GM21390 (cell line): ENCODE results near the gene SLC27A1.
A peak's percentile ranks its signal among the peaks of the same experiment; 100 is the strongest.
"Not testable (repeated sequence)": the region's sequence is repeated elsewhere in the genome, so short reads cannot be mapped to it uniquely, and the experiment has no call there.

ENCODE experiments used
- ATAC-seq: cut with Tn5 transposase; IDR thresholded peaks from one replicate; pipeline ENCODE4 v1.9.1; 2021; ENCODE audit not compliant: unreplicated experiment

Gene SLC27A1

DNA sequence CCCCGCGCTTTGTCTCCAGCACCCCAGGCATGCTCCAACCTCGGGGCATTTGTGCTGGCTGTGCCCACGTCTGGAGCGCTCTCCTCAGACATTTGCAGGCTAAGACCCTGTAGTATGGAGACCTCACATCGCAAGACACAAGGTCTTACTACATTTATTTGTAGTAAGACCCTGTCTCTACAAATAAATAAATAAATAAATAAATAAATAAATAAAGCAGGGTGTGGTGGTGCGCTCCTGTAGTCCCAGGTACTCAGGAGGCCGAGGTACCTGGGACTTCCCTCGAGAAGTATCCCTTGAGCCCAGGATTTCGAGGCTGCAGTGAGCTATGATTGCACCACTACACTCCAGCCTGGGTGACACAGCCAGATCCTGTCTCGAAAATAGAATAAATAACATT lies 14.2 kb upstream of the SLC27A1 start:
- ATAC-seq: no peak

DNA sequence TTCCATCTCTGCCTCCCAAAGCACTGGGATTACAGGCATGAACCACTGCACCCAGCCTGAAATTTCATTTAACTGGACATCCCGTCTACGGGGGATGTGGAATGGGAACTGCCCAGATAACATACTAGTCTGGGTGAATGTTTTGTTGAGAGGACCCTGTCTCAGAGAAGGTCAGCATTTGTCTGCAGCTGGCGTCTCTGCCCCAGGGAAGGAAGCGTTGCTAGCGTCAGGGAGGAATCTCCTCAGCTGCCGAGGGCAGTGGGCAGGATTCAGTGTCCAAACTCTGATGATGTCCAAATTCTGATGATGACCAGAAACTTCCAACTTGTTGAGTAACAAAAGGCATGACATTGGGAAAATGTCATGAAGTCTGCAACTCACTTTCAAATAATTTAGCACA lies 12.7 kb upstream of the SLC27A1 start:
- no peak for ATAC-seq

GRCh38 chr19:17458970-17459369 lies 11.4 kb upstream of the SLC27A1 start:
- no peak for ATAC-seq

GRCh38 chr19:17460372-17461230 lies 9.7 kb upstream of the SLC27A1 start, which contains the start of gene NXNL1:
Gene NXNL1 (minus strand): TSS chr19:17460926. CDS start chr19:17460869, 57 bp downstream.
- ATAC-seq: no peak

DNA sequence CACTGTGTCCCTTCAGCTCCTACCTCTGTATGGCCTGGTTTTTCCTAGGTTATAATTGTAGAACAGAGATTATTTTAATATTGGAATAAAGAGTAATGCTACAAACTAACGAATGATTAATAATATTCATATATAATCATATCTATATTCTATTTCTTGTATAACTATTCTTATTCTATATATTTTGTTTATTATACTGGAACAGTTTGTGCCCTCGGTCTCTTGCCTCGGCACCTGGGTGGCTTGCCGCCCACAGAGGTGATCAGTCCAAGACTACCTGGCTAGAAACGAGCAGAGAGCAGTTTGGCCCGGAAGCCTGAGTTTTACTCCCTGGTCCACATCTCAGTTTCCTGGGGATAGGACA lies 3.9 kb upstream of the SLC27A1 start:
- ATAC-seq: no peak

DNA sequence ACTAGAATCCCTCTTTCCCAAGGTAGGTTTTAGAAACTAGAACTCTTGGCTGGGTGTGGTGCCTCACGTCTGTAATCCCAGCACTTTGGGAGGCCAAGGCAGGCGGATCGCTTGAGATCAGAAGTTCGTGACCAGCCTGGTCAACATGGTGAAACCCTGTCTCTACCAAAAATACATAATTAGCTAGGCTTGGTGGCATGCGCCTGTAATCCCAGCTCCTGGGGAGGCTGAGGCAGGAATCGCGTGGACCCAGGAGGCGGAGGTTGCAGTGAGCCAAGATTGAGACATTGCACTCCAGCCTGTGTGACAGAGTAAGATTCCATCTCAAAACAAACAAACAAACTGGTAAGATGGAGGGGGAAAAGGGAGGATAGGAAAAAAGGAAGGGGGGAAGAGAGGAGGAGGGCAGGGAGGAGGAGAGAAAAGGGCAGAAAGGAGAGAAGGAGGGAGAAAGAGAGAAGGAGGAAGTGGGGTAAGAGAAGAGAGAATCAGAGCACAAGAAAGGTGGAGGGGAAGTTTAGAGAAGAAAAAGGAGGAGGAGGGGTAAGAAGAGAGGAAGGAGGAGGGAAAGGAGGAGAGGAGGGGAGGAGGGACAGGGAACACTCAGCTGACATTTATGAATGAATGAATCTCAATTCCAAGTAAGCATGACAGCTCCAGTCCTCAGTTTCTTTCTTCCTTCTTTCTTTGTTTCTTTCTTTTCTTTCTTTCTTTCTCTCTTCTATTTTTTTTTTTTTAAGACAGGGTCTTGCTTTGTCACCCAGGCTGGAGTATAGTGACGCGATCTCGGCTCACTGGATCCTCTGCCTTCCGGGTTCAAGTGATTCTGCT lies 2.6 kb upstream of the SLC27A1 start:
- ATAC-seq: no peak

GRCh38 chr19:17468302-17469091 lies 1.8 kb upstream of the SLC27A1 start:
- no peak for ATAC-seq

GRCh38 chr19:17469092-17469480 lies 1.2 kb upstream of the SLC27A1 start:
- ATAC-seq: no peak

DNA sequence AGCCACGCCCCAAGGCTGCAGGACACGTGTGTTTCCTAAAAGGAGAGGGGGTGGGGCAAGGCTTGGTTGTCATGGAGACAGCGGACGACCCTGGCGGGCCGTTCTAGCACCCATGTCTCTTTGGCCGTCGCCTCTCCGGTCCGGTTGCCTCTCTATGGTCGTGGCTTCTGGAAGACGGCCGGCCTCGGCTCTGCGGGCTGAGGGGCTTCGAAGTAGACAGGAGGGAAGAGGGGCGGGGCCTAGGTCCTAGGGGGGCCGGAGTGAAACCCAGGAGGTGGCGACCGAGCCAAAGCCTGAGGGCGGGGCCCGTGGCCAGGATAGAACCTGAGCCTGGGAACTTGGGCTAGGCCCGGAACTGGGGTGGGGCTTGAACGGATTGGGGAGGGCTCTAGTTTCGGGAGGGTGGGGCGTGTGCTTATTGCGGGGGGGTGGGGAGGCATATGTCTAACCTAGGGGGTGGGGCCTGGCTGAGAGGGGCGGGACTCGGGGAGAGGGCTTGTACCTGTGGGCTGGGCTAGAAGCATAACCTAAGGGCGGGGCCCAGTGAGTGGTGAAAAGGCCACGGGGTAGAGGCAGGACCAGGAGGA lies 750 bp upstream of the SLC27A1 start:
- ATAC-seq: peak; percentile 50

DNA sequence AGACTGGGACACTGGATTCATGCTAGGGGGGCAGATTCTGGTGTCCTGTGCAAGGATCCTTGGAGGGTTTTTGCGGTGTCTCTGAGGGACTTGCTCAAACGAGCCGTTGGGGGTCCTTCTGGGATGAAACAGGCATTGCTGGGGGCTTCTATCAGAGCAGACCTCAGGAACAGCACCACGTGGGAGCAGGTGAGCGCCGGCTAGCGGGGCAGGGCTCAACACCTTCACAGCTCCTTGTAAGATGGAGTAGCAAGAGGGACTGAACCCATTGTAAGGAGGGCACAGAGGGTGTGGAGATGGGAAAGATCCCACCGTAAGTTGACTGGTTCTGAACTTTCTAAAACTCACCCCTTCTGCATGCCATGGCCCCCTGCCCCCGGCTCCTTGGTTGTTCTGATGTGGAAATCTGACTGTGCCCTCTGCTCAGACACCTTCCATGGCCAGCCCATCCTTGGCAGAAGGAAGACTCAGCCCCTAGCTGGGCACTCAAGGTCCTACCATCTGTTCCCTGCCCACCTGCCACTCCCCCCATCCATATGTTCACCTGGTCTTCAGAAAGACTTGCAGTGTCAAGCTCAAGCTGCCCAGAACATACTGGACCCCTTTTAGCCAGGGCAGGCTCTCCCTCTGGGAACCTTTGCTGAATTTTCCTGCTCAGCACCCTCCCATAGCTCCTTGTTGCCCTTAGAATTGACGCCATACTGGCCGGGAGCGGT lies 1.2 kb downstream of the SLC27A1 start:
- no peak for ATAC-seq

DNA sequence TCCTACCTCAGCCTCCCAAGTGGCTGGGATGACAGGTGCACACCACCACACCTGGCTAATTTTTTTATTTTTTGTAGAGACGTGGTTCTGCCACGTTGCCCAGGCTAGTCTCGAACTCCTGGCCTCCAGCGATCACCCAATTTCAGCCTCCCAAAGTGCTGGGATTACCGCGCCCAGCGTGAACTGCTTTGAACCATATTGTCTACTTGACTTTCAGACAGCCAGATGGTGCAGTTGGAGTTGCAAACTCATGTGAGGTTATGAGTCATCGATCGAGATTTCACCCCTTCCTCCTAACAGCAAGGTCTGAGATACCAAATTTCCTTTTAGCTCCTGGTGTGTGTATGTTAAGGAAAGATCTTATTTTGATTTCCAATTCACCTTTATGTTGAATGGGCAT lies 2.7 kb downstream of the SLC27A1 start:
- ATAC-seq: no peak

- ATAC-seq: not testable (repeated sequence)
These were observed 4.8 kb downstream of the SLC27A1 start for GRCh38 chr19:17475011-17475540.

GRCh38 chr19:17475541-17476115 lies 5.3 kb downstream of the SLC27A1 start:
- no peak for ATAC-seq

- no peak for ATAC-seq
These were observed 9.0 kb downstream of the SLC27A1 start for GRCh38 chr19:17479325-17479791.

- ATAC-seq: no peak
These were observed 11.7 kb downstream of the SLC27A1 start for GRCh38 chr19:17481986-17482385.

DNA sequence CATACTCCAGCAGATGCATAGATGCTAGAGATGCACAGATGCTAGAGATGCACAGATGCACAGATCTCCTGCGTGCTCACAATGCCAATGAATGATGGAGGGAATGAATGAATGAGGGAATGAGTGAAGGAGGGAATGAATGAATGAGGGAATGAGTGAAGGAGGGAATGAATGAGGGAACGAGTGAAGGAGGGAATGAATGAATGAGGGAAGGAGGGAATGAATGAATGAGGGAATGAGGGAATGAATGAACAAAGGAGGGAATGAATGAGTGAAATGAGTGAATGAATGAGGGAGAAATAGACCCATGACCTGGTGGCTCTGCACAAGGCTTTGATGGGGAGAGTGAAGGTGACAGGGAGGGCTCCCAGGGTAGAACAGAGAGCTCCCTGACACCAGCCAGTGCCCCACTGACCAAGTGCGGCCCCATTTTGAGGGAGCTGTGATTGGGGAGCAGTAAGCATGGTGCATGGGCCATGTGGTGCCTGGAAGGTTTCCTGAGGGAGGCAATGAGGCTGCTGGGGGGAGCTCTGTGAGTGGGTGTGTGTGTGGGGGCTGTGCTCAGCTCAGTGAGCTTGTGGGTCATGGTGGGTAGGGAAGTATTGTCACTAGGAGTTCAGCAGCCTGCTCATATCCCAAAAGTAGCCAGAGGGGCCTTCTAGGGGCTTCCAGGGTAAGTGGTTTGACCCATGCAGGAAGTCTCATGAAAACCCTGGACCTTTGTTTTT lies 12.7 kb downstream of the SLC27A1 start:
- no peak for ATAC-seq

DNA sequence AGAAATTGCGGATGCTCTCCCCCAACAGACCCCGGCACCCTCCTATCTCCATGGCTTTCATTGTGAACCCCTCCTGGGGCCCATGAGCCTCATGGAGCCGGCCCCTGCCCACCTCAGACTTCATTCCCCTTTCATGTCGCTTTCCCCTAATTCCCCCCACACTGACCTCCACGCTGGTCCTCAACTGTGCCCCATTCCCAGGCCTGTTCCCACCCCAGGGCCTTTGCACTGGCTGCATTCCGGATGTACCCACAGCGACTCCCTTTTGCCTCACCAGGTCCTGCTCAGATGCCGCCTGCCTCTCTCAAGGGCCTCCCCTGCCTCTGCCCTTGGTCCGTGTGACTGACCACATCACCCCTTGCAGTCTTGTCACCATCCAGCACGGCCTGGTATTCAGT lies 13.3 kb downstream of the SLC27A1 start:
- no peak for ATAC-seq

- no peak for ATAC-seq
These were observed 14.3 kb downstream of the SLC27A1 start for GRCh38 chr19:17484520-17485185.
